Glomerular endothelial cell (primary cell): ENCODE measurements around the gene PDLIM5. TPM values are rescaled to one million over a fixed set of nuclear protein-coding genes. Genes with fewer than 3 reads are reported as not detected.
"Not testable (repeated sequence)": the region's sequence is repeated elsewhere in the genome, so short reads cannot be mapped to it uniquely, and the experiment has no call there.

Experiments used
- DNase-seq: peaks from one replicate; pipeline ENCODE4 v3.0.0-alpha.2; 2011; ENCODE audit warnings: low read depth, low spot score; ENCODE audit errors: extremely low read depth
- total RNA-seq: library from RNA; depleted of rRNA; stranded (reverse); fragments of >200 nt; gene quantifications from 2 replicates; pipeline ENCODE4 v1.2.3, GENCODE V29; 2015

Gene PDLIM5
- total RNA-seq, 1 donor from 2014 or later: 168 TPM

GRCh38 chr4:94583914-94584641 lies 132.3 kb downstream of the PDLIM5 start:
- DNase-seq: no peak

GRCh38 chr4:94588896-94589693 lies 137.4 kb downstream of the PDLIM5 start:
- DNase-seq: no peak

GRCh38 chr4:94590493-94590892 lies 138.8 kb downstream of the PDLIM5 start:
- DNase-seq: no peak

GRCh38 chr4:94591289-94591688 lies 139.5 kb downstream of the PDLIM5 start:
- DNase-seq: no peak

- no peak for DNase-seq
Measured at GRCh38 chr4:94595013-94595412, 143.3 kb downstream of the PDLIM5 start.

GRCh38 chr4:94595880-94596483 lies 144.2 kb downstream of the PDLIM5 start:
- no peak for DNase-seq

GRCh38 chr4:94598758-94599157 lies 147.0 kb downstream of the PDLIM5 start:
- no peak for DNase-seq

GRCh38 chr4:94603170-94603747 lies 151.5 kb downstream of the PDLIM5 start:
- peak; percentile 36 for DNase-seq

GRCh38 chr4:94605241-94605805 lies 153.6 kb downstream of the PDLIM5 start:
- DNase-seq: peak; percentile 16

- no peak for DNase-seq
Measured at GRCh38 chr4:94610145-94610544, 158.4 kb downstream of the PDLIM5 start.

- no peak for DNase-seq
Measured at GRCh38 chr4:94613248-94613647, 161.5 kb downstream of the PDLIM5 start.

GRCh38 chr4:94615451-94615850 lies 163.7 kb downstream of the PDLIM5 start:
- DNase-seq: no peak

GRCh38 chr4:94621491-94622080 lies 169.8 kb downstream of the PDLIM5 start:
- no peak for DNase-seq

GRCh38 chr4:94623126-94623911 lies 171.6 kb downstream of the PDLIM5 start:
- DNase-seq: no peak

- no peak for DNase-seq
Measured at GRCh38 chr4:94626942-94627341, 175.2 kb downstream of the PDLIM5 start.

- DNase-seq: not testable (repeated sequence)
Measured at GRCh38 chr4:94629058-94629457, 177.3 kb downstream of the PDLIM5 start.

- DNase-seq: no peak
Measured at GRCh38 chr4:94629837-94630236, 178.1 kb downstream of the PDLIM5 start.

GRCh38 chr4:94634271-94634670 lies 182.5 kb downstream of the PDLIM5 start:
- DNase-seq: no peak

- no peak for DNase-seq
Measured at GRCh38 chr4:94635177-94635576, 183.4 kb downstream of the PDLIM5 start.

- DNase-seq: no peak
Measured at GRCh38 chr4:94636004-94636403, 184.3 kb downstream of the PDLIM5 start.
